H1 (cell line): ENCODE results near the gene COX7A2. TPM values are rescaled to one million over a fixed set of nuclear protein-coding genes. Genes with fewer than 3 reads are reported as not detected.

Experiments used
- ATF3 ChIP-seq: IDR thresholded peaks from 2 replicates; pipeline ENCODE4 v1.6.1; 2011; ENCODE audit warnings: low read depth, mild to moderate bottlenecking, low read length; ENCODE audit not compliant: insufficient read depth
- BACH1 ChIP-seq: IDR thresholded peaks from 2 replicates; pipeline ENCODE4 v1.6.1; 2012; ENCODE audit warnings: low read length, improper control_type of control experiment
- CBX8 ChIP-seq: fragments of 300-800, 300-1000 bp; sonication (generic); IDR thresholded peaks from 2 replicates; pipeline ENCODE4 v1.7.1; 2016; ENCODE audit warnings: low read depth, low read length, borderline replicate concordance
- CHD2 ChIP-seq: IDR thresholded peaks from 2 replicates; pipeline ENCODE4 v1.6.1; 2012; ENCODE audit warnings: low read length, improper control_type of control experiment
- FOSL1 ChIP-seq: IDR thresholded peaks from 2 replicates; pipeline ENCODE4 v1.6.1; 2011; ENCODE audit warnings: mild to moderate bottlenecking, low read depth, low read length, moderate library complexity; ENCODE audit not compliant: insufficient read depth
- KDM1A ChIP-seq: fragments of 200-600, 300-600 bp; sonication (generic); IDR thresholded peaks from 2 replicates; pipeline ENCODE4 v1.7.1; 2016; ENCODE audit warnings: mild to moderate bottlenecking, low read length, borderline replicate concordance
- TAF1 ChIP-seq: IDR thresholded peaks from 2 replicates; pipeline ENCODE4 v1.6.1; 2011; ENCODE audit warnings: mild to moderate bottlenecking, low read depth, low read length
- TAF7 ChIP-seq: optimal IDR thresholded peaks from 2 replicates; pipeline ENCODE3; 2011; ENCODE audit warnings: low read depth, mild to moderate bottlenecking, inconsistent platforms, low read length, moderate library complexity, borderline replicate concordance
- polyA plus RNA-seq, 7 experiments: library from polyadenylated mRNA; depleted of rRNA in 3 of 7; stranded (reverse) in 5 of 7; unstranded in 2 of 7; fragments of >200 nt in 5 of 7; fragments of 200-250 nt in 2 of 7; gene quantifications; 1 replicate in 5 of 7; 2 replicates in 1 of 7; 4 replicates in 1 of 7; pipeline versions ENCODE4 v1.2.1 to v1.2.3, GENCODE V29; 2011 to 2013; ENCODE audit warnings: missing spikeins in 2 of 7, mixed read lengths in 2 of 7
- total RNA-seq: library from RNA; stranded (reverse); fragmentation: NEBNext Ultra II Directional; extraction: Animal tissue kit (Norgen Biotek cat#: 25700); gene quantifications from 2 replicates; pipeline ENCODE4 v1.2.1, GENCODE V29; 2021
- TF ChIP-seq, protein P1 (sequence below): fragments of 300-600 bp; sonication (generic); IDR thresholded peaks from 2 replicates; pipeline ENCODE4 v1.7.1; 2012; ENCODE audit warnings: low read length, moderate library complexity, mild to moderate bottlenecking, inconsistent platforms; ENCODE audit not compliant: insufficient replicate concordance

COX7A2 gene
- total and polyA plus RNA-seq, 2 of the 8 experiments (the other 6 are each of a cell fraction or from before 2014, with no cell fraction given): 262 to 468 TPM

GRCh38 chr6:75234126-75234865 lies 9.3 kb downstream of the COX7A2 start (continued):
- TF ChIP-seq, protein P1, sequence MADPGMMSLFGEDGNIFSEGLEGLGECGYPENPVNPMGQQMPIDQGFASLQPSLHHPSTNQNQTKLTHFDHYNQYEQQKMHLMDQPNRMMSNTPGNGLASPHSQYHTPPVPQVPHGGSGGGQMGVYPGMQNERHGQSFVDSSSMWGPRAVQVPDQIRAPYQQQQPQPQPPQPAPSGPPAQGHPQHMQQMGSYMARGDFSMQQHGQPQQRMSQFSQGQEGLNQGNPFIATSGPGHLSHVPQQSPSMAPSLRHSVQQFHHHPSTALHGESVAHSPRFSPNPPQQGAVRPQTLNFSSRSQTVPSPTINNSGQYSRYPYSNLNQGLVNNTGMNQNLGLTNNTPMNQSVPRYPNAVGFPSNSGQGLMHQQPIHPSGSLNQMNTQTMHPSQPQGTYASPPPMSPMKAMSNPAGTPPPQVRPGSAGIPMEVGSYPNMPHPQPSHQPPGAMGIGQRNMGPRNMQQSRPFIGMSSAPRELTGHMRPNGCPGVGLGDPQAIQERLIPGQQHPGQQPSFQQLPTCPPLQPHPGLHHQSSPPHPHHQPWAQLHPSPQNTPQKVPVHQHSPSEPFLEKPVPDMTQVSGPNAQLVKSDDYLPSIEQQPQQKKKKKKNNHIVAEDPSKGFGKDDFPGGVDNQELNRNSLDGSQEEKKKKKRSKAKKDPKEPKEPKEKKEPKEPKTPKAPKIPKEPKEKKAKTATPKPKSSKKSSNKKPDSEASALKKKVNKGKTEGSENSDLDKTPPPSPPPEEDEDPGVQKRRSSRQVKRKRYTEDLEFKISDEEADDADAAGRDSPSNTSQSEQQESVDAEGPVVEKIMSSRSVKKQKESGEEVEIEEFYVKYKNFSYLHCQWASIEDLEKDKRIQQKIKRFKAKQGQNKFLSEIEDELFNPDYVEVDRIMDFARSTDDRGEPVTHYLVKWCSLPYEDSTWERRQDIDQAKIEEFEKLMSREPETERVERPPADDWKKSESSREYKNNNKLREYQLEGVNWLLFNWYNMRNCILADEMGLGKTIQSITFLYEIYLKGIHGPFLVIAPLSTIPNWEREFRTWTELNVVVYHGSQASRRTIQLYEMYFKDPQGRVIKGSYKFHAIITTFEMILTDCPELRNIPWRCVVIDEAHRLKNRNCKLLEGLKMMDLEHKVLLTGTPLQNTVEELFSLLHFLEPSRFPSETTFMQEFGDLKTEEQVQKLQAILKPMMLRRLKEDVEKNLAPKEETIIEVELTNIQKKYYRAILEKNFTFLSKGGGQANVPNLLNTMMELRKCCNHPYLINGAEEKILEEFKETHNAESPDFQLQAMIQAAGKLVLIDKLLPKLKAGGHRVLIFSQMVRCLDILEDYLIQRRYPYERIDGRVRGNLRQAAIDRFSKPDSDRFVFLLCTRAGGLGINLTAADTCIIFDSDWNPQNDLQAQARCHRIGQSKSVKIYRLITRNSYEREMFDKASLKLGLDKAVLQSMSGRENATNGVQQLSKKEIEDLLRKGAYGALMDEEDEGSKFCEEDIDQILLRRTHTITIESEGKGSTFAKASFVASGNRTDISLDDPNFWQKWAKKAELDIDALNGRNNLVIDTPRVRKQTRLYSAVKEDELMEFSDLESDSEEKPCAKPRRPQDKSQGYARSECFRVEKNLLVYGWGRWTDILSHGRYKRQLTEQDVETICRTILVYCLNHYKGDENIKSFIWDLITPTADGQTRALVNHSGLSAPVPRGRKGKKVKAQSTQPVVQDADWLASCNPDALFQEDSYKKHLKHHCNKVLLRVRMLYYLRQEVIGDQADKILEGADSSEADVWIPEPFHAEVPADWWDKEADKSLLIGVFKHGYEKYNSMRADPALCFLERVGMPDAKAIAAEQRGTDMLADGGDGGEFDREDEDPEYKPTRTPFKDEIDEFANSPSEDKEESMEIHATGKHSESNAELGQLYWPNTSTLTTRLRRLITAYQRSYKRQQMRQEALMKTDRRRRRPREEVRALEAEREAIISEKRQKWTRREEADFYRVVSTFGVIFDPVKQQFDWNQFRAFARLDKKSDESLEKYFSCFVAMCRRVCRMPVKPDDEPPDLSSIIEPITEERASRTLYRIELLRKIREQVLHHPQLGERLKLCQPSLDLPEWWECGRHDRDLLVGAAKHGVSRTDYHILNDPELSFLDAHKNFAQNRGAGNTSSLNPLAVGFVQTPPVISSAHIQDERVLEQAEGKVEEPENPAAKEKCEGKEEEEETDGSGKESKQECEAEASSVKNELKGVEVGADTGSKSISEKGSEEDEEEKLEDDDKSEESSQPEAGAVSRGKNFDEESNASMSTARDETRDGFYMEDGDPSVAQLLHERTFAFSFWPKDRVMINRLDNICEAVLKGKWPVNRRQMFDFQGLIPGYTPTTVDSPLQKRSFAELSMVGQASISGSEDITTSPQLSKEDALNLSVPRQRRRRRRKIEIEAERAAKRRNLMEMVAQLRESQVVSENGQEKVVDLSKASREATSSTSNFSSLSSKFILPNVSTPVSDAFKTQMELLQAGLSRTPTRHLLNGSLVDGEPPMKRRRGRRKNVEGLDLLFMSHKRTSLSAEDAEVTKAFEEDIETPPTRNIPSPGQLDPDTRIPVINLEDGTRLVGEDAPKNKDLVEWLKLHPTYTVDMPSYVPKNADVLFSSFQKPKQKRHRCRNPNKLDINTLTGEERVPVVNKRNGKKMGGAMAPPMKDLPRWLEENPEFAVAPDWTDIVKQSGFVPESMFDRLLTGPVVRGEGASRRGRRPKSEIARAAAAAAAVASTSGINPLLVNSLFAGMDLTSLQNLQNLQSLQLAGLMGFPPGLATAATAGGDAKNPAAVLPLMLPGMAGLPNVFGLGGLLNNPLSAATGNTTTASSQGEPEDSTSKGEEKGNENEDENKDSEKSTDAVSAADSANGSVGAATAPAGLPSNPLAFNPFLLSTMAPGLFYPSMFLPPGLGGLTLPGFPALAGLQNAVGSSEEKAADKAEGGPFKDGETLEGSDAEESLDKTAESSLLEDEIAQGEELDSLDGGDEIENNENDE: no peak
- TF ChIP-seq TAF7: no peak
- TF ChIP-seq ATF3: no peak
- TF ChIP-seq BACH1: no peak
- TF ChIP-seq FOSL1: no peak
- no peak for TF ChIP-seq CBX8
- TF ChIP-seq TAF1: no peak
- TF ChIP-seq CHD2: no peak
- no peak for TF ChIP-seq KDM1A
